Measurements from ENCODE around the gene COA1.
"Not testable (repeated sequence)": the region's sequence is repeated elsewhere in the genome, so short reads cannot be mapped to it uniquely, and the experiment has no call there.

The COA1 gene

DNA sequence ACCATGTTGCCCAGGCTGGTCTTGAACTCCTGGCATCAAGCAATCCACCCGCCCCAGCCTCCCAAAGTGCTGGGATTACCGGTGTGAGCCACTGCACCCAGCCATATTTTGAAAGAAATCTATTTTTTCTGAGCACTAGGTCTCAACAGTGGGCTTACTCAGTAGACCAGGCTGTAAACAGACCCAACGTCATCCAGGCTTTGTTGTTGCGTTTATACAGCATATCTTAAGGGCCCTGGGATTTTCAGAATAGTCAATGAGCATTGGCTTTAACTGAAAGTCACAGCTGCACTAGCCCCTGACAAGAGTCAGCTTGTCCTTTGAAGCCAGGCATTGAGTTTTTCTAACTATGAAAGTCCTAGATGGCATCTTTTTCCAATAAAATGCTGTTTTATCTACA is 96.6 kb downstream of the COA1 start:
- DNase-seq (ENCODE audit: low read depth in 1 of 2, low spot score in 1 of 2), result no peak

DNA sequence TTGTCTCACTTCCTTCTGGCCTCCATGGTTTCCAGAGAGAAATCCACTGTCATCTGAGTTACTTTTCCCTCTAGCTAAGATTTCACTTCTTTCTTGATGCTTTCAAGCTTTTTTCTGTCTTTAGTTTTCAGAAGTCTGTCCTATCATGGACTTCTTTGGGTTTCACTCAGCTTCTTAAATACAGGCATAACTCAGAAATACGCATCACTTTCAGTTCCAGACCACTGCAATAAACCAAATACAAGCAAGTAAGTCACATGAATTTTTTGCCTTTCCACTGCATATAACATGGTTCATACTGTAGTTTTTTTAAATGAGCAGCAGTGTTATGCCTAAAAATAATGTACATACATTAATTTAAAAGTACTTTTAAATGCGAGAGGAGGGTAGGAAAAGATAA is 97.8 kb downstream of the COA1 start:
- DNase-seq (ENCODE audit: low read depth in 1 of 2, low spot score in 1 of 2), result no peak

DNA sequence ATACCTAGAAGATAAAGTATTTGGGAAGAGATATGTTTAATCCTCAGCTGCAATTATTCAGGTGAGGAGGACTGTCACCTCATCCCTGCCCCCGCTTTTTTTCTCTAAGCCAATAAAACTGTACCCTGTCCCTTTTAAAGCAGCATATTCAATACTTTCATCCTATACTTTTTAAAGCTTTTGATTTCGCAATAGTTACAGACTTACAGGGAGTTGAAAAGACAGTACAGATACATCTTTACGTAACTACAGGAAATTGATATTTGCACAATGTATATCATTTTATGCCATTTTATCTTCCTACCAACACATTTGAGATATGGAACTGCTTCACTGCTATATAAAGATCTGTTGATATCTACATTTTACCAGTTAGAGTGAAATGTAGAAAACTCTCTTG is 98.8 kb downstream of the COA1 start:
- no peak for DNase-seq (ENCODE audit: low read depth in 1 of 2, low spot score in 1 of 2)

DNA sequence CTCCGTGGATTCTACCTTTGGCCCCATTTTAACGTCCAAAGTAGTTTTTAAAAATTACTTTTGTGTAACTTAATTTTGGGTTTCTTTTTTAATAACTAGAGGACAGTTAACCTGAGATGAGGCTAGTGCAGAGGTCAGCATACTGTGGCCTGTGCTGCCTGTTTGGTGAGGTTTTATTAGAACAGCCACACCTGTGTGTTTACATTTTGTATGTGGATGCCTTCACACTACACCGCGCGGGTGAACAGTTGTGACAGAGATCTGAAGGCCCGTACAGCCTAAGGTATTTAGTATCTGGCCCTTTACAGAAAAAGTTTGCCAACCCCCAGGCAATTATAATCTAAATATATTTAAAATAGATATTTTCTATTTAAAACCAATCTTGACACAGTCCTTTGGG is 99.5 kb downstream of the COA1 start:
- no peak for DNase-seq (ENCODE audit: low read depth in 1 of 2, low spot score in 1 of 2)

DNA sequence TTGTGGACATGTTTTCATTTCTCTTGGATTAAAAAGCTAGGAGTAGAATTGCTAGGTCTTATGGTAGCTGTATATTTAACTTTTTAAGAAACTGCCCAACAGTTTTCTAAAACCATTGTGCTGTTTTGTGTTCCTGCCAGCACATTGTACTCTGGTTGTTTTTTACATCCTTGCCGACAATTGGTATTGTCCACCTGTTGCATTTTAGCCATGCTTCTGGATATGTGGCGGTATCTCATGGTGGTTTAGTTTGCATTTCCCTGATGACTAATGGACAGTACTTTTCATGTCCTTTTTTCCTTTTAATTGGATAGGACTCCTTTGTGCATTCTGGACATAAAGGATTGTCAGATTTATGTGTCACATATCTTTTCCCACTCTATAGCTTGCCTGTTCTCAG is 100.9 kb downstream of the COA1 start:
- no peak for DNase-seq (ENCODE audit: low read depth in 1 of 2, low spot score in 1 of 2)

DNA sequence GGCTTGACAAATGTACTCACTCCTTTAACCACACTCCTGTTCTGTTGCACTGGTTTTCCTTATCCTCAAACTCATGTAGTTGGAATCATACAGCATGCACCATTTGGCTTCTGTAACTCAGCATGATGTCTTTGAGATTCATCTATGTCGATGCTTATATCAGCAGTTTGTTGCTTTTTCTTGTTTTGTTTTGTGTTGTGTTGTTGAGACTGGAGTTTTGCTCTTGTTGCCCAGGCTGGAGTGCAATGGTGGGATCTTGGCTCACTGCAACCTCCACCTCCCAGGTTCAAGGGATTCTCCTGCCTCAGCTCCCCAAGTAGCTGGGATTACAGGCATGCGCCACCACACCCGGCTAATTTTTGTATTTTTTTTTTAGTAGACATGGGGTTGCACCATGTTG is 101.5 kb downstream of the COA1 start:
- DNase-seq (ENCODE audit: low read depth in 1 of 2, low spot score in 1 of 2), result not testable (repeated sequence)

DNA sequence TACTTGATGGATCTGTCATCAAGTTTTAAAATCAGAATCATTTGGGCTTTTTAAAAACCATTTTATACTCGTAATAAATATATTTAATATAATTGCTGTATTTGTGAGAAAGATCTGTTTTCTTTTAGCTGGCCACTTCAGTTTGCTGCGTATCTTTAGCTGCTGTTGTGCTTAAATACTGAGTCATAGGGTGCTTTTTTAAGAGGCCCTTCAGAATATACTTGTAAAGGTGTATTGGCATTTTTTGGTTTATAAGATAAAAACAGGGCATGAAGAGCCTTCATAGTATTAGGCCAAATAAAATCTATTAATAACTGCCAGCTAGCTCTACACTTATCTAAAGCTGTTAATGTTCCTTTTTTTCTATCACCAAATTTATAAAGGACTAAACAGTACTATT is 102.6 kb downstream of the COA1 start:
- no peak for DNase-seq (ENCODE audit: low read depth in 1 of 2, low spot score in 1 of 2)

DNA sequence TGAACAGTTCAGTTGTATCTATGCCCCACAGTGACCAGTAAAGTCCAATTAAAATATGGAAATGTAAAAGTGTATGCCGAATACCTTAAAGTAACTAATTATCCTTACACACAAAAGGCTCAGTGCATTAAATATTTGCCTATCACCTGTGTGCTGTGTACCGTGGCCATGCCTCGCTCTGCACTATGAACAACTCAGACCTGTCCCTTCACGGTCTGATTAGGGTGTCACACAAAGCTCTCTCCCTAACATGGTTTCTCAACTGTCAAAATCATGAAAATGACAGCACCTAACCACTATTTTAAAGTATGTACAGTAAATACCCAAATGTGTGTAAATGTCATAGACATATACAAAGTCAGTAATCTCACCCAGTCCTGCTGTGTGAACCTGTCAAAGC is 103.3 kb downstream of the COA1 start:
- no peak for DNase-seq (ENCODE audit: low read depth in 1 of 2, low spot score in 1 of 2)

DNA sequence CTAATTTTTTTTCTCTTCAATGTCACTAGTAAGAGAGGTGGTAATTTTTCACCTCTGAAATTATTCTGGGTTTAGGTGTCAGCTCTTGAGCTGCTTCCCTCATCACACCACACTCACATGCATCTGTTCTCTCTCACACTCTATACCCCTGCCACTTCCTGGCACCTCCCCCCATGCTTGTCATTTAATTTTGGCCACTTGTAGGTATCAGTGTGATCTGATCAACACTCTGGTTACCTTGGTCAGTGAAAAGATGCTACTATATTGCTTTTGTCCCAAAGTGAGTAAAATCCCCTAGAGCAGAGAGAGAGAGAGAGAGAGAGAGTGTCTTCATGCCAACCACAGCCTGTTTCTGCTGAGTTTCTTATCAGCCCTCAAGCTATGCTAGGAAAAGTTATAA is 103.9 kb downstream of the COA1 start:
- DNase-seq (ENCODE audit: low read depth in 1 of 2, low spot score in 1 of 2), result no peak

DNA sequence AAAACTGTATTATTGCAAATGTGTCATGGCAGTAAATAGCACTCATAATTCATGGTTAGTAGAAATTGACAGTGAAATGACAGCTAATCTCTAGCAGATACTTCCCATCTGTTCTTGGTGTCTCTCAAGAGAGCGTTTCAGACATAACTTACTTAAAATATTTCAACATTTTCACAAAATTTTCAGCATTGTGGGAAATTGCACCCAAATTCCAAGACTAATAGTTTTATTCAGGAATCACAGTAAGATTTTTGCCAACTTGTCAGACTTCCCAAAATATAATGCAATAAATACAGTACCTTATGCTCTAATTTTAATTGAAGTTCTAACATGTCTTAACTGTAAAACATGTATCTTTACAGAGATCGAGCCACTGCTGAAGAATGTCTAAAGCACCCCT is 105.2 kb downstream of the COA1 start:
- no peak for DNase-seq (ENCODE audit: low read depth in 1 of 2, low spot score in 1 of 2)

DNA sequence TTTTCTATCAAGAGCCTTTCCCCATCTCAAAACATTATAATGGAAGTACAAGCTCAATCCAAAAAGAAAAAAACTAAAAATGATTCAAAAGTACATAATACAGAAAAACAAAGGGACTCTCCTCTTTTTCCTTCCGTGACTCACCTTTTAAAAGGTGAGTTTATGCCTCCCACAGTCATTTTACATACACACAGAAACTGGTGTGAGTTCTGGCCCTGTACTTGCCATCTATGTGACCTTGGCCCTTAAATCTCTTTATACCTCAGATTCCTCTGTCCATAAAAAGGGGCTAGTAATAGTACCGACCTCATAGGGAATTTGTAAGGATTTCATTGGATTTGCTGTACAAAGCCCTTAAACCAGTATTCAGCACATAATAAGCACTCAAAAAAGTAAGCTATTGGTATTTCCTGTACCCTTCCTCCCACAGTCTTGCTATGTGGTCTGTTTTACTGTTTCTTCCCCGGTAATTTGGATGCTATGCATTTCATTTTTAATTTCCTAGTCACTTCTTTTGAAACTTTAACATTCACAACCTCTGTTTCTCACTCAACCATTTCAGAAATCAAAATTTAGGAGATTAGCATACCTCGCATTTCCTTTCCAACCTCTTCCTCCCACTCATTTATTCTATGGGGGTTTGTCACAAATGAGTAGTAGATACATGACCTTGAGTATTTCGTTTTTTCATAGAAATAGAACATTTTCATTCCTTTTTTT is 107.4 kb downstream of the COA1 start:
- DNase-seq (ENCODE audit: low read depth in 1 of 2, low spot score in 1 of 2), result no peak

DNA sequence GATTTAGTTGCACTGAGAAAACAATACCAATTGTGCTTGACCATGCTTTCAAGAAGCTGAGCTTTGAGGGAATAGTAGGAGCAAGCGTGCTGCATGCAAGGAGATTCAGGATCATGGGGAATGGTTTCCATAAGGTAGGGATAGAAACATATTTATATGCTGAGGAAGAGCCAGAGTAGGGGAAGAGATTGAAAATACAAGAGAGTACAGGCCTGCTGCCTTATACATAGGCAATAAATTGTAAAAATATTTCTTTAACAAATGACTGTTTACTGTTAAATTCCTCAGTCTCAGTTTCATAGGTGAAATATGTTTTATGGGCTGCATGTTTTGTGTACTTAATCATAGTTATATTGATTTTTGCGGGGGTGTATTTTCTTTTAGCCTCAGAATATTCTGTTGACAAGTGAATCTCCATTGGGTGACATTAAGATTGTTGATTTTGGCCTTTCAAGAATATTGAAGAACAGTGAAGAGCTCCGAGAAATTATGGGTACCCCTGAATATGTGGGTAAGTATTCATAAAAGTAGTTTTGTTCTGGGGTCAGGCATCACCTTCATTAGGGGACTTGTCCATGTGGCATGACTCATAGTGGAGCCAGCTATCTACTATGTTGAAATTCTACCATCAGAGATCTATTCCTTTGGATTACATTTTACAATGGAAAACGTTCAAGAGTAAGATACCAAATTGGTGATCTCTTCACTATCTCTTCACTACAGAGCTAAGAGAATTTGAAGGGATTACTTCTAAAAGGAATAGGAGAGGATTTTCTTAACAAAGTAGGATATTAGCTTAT is 109.9 kb downstream of the COA1 start:
- no peak for DNase-seq (ENCODE audit: low read depth in 1 of 2, low spot score in 1 of 2)

DNA sequence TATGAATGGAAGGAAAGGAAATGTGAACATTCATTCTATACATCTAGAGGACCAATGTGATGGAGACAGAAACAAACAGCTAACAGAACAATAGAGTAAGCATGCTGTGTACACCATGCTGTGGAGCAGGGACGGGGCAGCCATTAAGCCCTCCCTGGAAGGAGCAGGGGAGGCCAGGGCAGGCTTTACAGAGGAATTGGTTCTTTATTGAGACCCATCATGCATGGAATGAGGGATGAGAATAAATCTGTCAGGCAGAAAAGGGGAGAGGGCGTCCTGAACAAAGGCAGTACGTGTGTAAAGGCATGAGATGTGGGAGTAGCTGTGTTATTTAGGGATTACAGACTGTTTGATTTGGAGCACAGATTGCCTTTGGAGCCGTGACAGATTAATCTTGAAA is 111.2 kb downstream of the COA1 start:
- DNase-seq (ENCODE audit: low read depth in 1 of 2, low spot score in 1 of 2), result no peak

DNA sequence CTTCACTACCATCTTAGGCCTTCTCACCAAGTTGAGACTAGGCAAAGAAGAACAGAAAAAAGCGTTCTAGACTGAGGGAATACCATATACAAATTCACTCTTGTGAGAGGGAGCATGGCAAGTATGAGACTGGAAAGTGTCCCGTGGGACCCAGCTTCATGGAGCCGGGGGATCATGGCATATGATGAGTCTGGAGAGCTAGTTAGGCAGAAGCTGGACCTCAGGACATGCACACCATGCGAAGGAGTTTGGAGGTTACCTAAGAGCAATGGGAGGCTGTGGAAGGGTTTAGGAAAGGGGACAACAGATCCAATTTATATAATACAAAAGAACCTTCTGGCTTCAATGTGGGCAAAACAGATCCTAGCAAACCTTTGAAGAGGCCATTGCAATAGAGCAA is 112.3 kb downstream of the COA1 start:
- DNase-seq (ENCODE audit: low read depth in 1 of 2, low spot score in 1 of 2), result no peak

DNA sequence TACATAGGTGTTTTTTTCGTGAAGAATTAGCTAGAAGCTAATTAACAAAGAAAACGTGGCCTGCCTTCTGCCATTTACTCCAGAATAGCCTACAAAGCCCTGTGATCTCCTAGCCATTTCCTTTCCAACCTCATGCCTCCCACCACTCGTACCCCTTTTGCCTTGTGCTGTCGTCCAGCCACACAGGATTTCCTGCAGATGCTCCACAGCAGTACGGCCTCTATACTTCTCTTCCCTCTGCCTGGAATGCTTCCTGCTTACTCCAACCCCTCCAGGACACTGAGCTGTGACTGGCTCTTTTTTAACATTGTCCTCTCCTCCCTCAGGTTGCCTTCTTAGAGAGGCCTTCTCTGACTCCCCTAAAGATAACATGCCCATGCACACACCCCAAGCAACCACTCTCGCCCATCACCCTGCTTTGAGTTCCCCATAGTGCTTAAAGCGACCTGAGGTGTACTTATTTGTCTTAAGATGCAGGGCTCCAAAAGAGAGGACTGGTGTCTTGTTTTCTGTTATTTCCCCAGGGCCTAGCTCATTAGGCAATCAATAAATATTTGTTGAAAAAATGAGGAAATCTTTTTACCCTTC is 113.7 kb downstream of the COA1 start:
- no peak for DNase-seq (ENCODE audit: low read depth in 1 of 2, low spot score in 1 of 2)

DNA sequence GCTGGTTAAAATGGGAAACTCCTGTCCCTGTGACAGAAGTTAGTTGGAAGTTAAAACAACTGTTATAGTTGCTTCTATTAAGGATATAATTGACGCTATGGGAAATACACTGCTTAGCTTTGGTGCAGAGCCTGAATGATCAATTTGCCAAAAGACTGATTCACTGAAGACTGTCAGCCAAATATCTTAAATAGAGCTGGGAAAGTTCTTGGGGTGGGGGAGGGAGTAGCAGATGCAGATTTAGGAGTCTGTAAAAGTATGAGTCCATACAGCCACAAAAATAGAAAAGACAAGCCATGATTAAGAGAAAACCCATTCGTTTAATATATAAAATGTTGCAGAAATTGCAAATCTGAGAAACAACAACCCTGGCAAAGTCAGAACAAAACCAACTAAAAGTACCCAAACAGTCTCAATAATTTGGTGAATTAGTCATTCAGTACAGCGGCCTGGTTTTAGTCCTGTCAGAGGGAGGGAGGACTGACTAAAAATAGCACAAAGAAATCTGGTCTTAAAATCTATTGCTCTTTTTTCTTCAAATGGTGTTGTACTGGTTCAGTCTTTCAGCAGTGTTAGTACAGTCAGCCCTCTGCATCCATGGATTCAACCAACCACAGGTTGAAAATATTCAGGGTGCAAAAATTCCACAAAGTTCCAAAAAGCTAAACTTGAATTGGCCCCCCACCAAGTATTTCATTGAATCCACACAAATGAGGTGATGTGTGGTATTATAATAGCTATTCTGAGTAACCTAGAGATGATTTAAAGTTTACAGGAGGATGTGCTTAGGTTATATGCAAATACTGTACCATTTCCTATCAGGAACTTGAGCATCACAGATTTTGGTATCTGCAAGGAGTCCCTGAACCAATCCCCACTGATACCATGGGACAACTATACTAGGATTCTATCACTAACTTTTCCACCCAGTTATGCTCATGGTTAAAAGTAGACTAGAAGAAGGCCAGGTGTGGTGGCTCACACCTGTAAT is 116.4 kb downstream of the COA1 start:
- DNase-seq (ENCODE audit: low read depth in 1 of 2, low spot score in 1 of 2), result no peak

DNA sequence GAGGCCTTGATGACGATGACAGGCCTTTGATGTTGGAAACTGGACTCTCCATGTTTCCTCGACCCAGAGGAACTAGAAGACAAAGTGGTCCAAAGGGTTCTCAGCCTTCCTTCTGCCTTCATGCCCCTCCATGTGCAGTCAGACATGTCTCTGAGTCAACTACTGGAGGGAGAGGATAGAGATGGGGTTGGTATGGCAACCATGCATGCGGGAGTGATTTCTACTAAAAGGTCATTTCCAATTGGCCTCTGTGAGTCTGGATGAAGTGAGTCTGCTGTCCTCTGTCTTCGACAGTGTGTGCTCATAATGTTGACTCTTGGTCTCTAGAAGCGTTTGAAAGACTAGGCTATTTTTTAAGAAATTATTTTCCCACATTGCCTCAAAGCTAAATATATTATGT is 117.2 kb downstream of the COA1 start:
- DNase-seq (ENCODE audit: low read depth in 1 of 2, low spot score in 1 of 2), result no peak

DNA sequence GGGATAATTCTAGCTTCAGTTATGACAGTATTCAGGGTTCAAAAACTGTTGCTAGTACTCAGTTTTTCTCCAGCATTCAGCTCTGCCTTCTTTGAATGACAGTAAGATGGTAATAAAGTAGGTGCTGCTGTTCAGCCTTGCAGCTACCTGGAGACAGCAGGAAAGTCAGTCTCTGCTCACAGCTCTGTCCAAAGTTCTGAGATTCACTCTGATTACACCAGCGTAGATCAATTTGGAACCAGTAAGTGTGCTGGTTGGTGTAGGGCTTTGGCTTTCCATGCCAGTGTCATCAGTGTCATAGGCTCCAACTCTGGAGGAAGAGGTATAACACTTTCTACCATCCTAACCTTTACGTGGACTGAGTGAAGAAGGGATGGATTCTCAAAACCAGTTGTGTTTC is 120.2 kb downstream of the COA1 start:
- DNase-seq (ENCODE audit: low read depth in 1 of 2, low spot score in 1 of 2), result no peak

DNA sequence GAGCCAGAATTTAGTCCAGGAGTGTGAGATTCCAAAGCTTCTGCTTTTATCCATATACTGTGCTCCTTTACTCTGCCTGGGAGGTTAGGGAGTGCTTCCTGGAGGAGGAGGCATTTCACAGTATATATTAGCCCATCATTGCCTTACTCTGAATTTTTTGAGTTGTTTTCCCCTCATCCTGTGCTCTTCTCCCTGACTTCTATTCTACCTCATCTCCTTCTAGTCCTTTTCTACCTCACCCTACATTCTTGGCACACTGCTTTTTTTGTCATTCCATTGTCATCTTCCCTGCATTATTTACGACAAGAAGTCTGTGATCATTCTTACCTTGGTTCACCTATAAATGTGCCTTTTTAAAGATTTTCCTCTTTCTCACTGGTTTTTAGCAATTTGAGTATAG is 125.1 kb downstream of the COA1 start:
- DNase-seq (ENCODE audit: low read depth in 1 of 2, low spot score in 1 of 2), result no peak

DNA sequence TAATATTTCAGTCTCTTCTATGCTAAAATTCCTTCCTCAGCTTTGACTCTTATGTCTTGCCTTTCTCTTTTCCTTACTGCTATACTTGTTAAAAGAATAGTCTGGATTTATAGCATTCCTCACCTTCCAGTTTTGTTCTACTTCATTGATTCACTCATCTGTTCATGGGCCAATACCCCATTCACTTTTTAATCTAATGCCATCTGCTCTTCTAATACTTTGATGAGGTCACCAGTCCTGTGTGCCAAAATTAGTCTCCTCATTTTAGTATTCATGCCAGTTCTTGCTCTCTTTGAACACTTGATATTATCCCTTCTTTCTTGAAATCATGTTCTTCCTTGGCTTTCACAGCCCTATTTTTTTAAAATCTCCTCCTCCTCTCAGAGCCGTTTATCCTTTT is 127.1 kb downstream of the COA1 start:
- DNase-seq (ENCODE audit: low read depth in 1 of 2, low spot score in 1 of 2), result no peak

DNA sequence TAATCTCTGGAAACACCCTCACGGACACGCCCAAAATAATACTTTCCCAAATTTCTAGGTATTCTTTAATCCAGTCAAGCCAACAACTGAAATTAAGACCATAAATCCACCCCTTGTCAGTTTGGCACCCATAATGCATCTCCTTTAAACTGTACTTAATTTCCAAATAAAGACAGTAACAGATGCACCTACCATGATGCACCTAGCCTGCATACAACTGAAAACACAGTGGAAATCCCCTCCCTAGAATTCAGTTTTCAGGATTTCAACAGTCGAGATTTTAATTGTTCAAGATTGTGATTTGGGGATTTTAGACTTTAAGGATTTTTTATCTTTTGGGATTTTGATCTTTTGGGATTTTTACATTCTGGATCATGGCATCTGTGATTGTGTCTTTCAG is 129.3 kb downstream of the COA1 start:
- DNase-seq (ENCODE audit: low read depth in 1 of 2, low spot score in 1 of 2), result no peak
